ENCODE data around the gene KCNJ6.

Gene KCNJ6

DNA sequence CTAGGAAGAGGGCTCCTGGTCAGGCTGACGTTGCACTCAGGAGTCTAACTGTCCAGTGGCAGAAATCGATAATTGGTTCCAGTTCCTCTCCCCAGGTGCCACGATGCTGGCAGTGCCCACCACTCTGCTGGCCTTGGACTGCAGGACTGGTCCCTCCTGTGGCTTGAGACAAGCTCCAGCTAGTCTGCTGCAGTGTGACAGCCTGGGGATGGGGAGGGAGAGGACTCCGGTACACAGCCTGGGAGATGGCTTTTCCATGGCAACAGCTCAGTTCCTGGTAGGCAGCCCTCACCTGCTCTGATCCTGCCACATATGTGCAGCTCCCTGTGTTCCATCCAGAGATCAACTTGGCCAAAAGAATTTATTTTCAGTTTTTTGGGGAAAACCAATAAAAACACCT, 239.3 kb downstream of the KCNJ6 start:
- no peak overlapping the region for H3K27ac Mint-ChIP-seq
- peaks cover 47% of the 10 kb centered on the region for H3K4me1 Mint-ChIP-seq
- peaks cover 60% of the 10 kb centered on the region for H3K27me3 Mint-ChIP-seq (ENCODE audit: low read depth)
- H3K4me3 Mint-ChIP-seq: no peak overlapping the region
- no peaks in the 10 kb centered on the region for H3K36me3 Mint-ChIP-seq (ENCODE audit: low read depth)
- H3K9me3 Mint-ChIP-seq: peaks cover 6% of the 10 kb centered on the region
- TF ChIP-seq CTCF (IDR thresholded peaks at IDR 0.05; ENCODE audit: unreplicated experiment in 3 of 3): no peak

- peaks cover 6% of the 10 kb centered on the region for H3K9me3 Mint-ChIP-seq
- H3K27me3 Mint-ChIP-seq (ENCODE audit: low read depth): peaks cover 64% of the 10 kb centered on the region
- peak; percentile 94 to 97 (median 97) for TF ChIP-seq CTCF (IDR thresholded peaks at IDR 0.05; ENCODE audit: unreplicated experiment in 3 of 3)
- H3K4me1 Mint-ChIP-seq: peaks cover 43% of the 10 kb centered on the region
- H3K36me3 Mint-ChIP-seq (ENCODE audit: low read depth): no peaks in the 10 kb centered on the region
- H3K4me3 Mint-ChIP-seq: peak overlapping the region in 1 of 3 experiments; percentile 45
- no peak overlapping the region for H3K27ac Mint-ChIP-seq
Observed at GRCh38 chr21:37675202-37675801, 241.0 kb downstream of the KCNJ6 start.

GRCh38 chr21:37673801-37674575, 242.3 kb downstream of the KCNJ6 start:
- Mint-ChIP-seq H3K27me3 (ENCODE audit: low read depth) (peaks cover 62% of the 10 kb centered on the region), H3K4me3 (no peak overlapping the region), H3K36me3 (ENCODE audit: low read depth) (no peaks in the 10 kb centered on the region), H3K9me3 (peaks cover 6% of the 10 kb centered on the region), H3K27ac (peak overlapping the region in 1 of 3 experiments; percentile 64), H3K4me1 (peaks cover 43% of the 10 kb centered on the region)
- no peak for TF ChIP-seq CTCF (IDR thresholded peaks at IDR 0.05; ENCODE audit: unreplicated experiment in 3 of 3)

- Mint-ChIP-seq H3K4me1 (peaks cover 43% of the 10 kb centered on the region), H3K4me3 (no peak overlapping the region), H3K9me3 (no peaks in the 10 kb centered on the region), H3K36me3 (ENCODE audit: low read depth) (no peaks in the 10 kb centered on the region), H3K27me3 (ENCODE audit: low read depth) (peaks cover 46% of the 10 kb centered on the region), H3K27ac (peak overlapping the region in 1 of 3 experiments; percentile 29)
- TF ChIP-seq CTCF (IDR thresholded peaks at IDR 0.05; ENCODE audit: unreplicated experiment in 3 of 3): no peak
Observed at GRCh38 chr21:37671381-37671780, 244.9 kb downstream of the KCNJ6 start.

DNA sequence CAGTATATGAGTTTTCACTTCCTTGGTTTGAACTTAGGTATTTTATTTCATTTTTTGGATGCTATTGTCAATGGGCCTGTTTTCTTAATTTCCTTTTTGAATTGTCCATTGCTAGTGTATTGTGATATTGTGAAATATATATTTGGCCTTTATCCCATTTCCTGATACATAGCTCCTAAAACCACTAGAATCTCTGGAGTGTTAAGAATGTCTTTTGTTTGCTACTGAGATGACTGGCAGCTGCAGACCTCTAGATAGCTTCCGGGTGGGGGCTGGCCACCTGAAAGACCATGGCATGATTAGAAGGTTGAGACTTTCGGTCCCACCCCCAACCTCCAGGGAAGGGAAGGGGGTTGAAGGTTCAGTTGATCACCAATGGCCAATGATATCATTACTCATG, 245.4 kb downstream of the KCNJ6 start:
- H3K36me3 Mint-ChIP-seq (ENCODE audit: low read depth): no peaks in the 10 kb centered on the region
- no peak for TF ChIP-seq CTCF (IDR thresholded peaks at IDR 0.05; ENCODE audit: unreplicated experiment in 3 of 3)
- no peak overlapping the region for H3K4me3 Mint-ChIP-seq
- H3K27me3 Mint-ChIP-seq (ENCODE audit: low read depth): peaks cover 47% of the 10 kb centered on the region
- H3K9me3 Mint-ChIP-seq: no peaks in the 10 kb centered on the region
- H3K27ac Mint-ChIP-seq: peak overlapping the region in 1 of 3 experiments; percentile 44
- peaks cover 44% of the 10 kb centered on the region for H3K4me1 Mint-ChIP-seq
